ENCODE measurements around the gene ASRGL1.
"Not testable (repeated sequence)": the region's sequence is repeated elsewhere in the genome, so short reads cannot be mapped to it uniquely, and the experiment has no call there.

The ASRGL1 gene

GRCh38 chr11:62352355-62353336 lies 15.4 kb downstream of the ASRGL1 start:
- no peak for DNase-seq (ENCODE audit: low read depth)

GRCh38 chr11:62353841-62354240 lies 16.6 kb downstream of the ASRGL1 start:
- no peak for DNase-seq (ENCODE audit: low read depth)

- no peak for DNase-seq (ENCODE audit: low read depth)
These were observed 21.0 kb downstream of the ASRGL1 start for GRCh38 chr11:62358273-62358672.

- DNase-seq (ENCODE audit: low read depth) = no peak
These were observed 22.2 kb downstream of the ASRGL1 start for GRCh38 chr11:62359475-62359874.

GRCh38 chr11:62360685-62361084 lies 23.4 kb downstream of the ASRGL1 start:
- DNase-seq (ENCODE audit: low read depth) = no peak

- DNase-seq (ENCODE audit: low read depth) = not testable (repeated sequence)
These were observed 31.7 kb downstream of the ASRGL1 start for GRCh38 chr11:62368861-62369477.

- peak; percentile 27 for DNase-seq (ENCODE audit: low read depth)
These were observed 33.6 kb downstream of the ASRGL1 start for GRCh38 chr11:62370743-62371440.

GRCh38 chr11:62372871-62373270 lies 35.6 kb downstream of the ASRGL1 start:
- no peak for DNase-seq (ENCODE audit: low read depth)

- DNase-seq (ENCODE audit: low read depth) = no peak
These were observed 36.3 kb downstream of the ASRGL1 start for GRCh38 chr11:62373464-62374119.

GRCh38 chr11:62374801-62375200 lies 37.6 kb downstream of the ASRGL1 start:
- no peak for DNase-seq (ENCODE audit: low read depth)

GRCh38 chr11:62378459-62379063 lies 41.3 kb downstream of the ASRGL1 start:
- DNase-seq (ENCODE audit: low read depth) = peak; percentile 62

GRCh38 chr11:62379586-62379985 lies 42.3 kb downstream of the ASRGL1 start:
- not testable (repeated sequence) for DNase-seq (ENCODE audit: low read depth)

GRCh38 chr11:62380821-62381245 lies 43.6 kb downstream of the ASRGL1 start:
- peak; percentile 73 for DNase-seq (ENCODE audit: low read depth)

GRCh38 chr11:62383822-62384221 lies 46.6 kb downstream of the ASRGL1 start:
- DNase-seq (ENCODE audit: low read depth) = no peak

GRCh38 chr11:62386083-62386482 lies 48.8 kb downstream of the ASRGL1 start:
- DNase-seq (ENCODE audit: low read depth) = not testable (repeated sequence)

- no peak for DNase-seq (ENCODE audit: low read depth)
These were observed 50.1 kb downstream of the ASRGL1 start for GRCh38 chr11:62387381-62387780.

GRCh38 chr11:62388999-62389398 lies 51.8 kb downstream of the ASRGL1 start:
- no peak for DNase-seq (ENCODE audit: low read depth)

GRCh38 chr11:62390237-62390636 lies 53.0 kb downstream of the ASRGL1 start:
- DNase-seq (ENCODE audit: low read depth) = no peak

- DNase-seq (ENCODE audit: low read depth) = no peak
These were observed 53.5 kb downstream of the ASRGL1 start for GRCh38 chr11:62390722-62391121.

GRCh38 chr11:62391642-62392425 lies 54.6 kb downstream of the ASRGL1 start:
- no peak for DNase-seq (ENCODE audit: low read depth)

GRCh38 chr11:62392506-62392905 lies 55.3 kb downstream of the ASRGL1 start:
- DNase-seq (ENCODE audit: low read depth) = no peak
